Measurements from ENCODE around the gene NPC1. TPM values are rescaled to one million over a fixed set of nuclear protein-coding genes. Genes with fewer than 3 reads are reported as not detected.
"Not testable (repeated sequence)": the region's sequence is repeated elsewhere in the genome, so short reads cannot be mapped to it uniquely, and the experiment has no call there.

NPC1 gene
- total RNA-seq, 1 donor from 2014 or later, result 13.3 TPM

DNA sequence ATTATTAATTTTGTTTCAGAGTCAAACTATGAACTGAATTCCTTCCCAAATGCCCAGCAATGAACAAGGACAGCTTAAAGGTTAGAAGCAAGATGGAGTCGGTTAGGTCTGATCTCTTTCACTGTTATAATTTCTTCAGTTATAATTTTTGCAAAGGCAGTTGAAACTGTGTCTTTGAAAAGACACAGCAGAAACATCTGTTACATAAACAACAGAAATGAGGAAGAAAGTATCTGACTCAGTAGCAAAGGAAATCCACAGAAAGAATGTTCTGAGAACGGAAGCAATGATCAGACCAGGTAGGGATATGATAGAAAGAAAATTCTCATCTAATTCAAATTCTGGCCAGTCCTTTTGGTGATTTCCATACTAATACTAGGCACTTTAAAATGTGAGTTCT lies 88.2 kb downstream of the NPC1 start:
- DNase-seq (ENCODE audit: low spot score) (no peak), ATAC-seq (no peak)

DNA sequence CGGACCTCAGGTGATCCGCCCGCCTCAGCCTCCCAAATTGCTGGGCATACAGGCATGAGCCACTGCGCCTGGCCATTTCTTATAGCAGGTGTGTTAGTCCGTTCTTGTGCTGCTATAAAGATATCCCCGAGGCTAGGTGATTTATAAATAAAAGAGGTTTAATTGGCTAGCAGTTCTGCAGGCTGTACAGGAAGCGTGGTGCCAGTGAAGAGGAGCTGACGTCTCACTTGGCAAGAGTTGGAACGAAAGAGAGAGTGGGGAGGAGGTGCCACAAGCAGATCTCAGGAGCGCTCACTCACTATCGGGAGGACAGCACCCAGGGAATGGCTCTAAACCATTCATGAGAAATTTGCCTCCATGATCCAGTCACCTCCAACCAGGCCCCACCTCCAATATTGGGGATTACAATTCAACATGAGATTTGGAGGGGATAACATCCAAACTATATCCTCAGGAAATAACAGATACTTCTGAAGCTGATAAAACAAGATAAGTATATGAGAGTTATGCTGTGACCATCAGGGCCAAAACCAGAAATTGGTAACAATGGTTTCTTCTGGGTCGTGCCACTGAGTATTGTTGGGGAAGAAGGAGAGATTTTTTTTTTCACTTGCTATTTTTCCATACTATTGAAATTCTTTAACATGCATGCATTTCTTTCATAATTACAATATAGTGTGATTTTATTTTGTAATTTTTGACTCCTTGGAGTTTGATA lies 90.4 kb downstream of the NPC1 start:
- ATAC-seq, result no peak
- DNase-seq (ENCODE audit: low spot score), result no peak

DNA sequence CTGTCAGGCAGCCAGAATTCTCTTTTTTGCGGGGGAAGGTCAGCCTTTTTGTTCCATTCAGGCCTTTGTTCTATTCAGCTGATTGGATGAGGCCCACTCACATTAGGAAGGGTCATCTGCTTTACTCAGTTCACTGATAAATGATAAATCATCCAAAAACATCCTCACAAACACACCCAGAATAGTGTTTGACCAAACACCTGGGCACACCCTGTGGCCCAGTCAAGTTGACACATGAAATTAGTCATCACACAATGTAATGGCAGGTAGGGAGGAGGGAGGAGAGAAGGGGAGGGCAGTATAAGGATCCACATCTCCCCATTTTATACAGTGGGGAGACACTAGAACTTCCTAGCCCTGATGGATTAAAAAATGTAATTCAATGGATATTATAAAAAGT lies 91.3 kb downstream of the NPC1 start:
- DNase-seq (ENCODE audit: low spot score), result no peak
- ATAC-seq, result no peak

DNA sequence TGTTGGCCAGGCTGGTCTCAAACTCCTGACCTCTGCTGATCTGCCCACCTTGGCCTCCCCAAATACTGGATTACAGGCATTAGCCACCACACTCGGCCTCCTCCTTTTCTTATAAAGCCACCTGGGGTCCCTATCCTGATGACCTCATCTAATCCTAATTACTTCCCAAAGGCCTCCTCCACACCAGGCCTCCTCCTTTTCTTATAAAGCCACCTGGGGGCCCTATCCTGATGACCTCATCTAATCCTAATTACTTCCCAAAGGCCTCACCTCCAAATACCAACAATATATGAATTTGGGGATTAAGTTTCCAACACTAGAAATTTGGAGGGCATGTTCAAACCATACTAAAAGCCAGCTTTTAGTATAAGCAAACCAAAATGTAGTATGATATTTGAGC lies 92.7 kb downstream of the NPC1 start:
- no peak for ATAC-seq
- DNase-seq (ENCODE audit: low spot score), result no peak

DNA sequence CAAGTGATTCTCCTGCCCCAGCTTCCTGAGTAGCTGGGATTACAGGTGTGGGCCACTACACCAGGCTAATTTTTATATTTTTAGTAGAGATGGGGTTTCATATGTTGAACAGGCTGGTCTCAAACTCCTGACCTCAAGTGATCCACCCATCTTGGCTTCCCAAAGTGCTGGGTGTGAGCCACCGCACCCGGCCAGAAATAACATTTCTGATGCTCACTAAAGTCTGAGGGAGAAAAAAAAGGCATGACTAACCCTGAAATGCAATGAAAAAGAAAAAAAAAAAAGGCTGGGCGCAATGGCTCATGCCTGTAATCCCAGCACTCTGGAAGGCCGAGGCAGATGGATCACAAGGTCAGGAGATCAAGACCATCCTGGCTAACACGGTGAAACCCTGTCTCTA lies 96.7 kb downstream of the NPC1 start:
- ATAC-seq; DNase-seq (ENCODE audit: low spot score): not testable (repeated sequence)

DNA sequence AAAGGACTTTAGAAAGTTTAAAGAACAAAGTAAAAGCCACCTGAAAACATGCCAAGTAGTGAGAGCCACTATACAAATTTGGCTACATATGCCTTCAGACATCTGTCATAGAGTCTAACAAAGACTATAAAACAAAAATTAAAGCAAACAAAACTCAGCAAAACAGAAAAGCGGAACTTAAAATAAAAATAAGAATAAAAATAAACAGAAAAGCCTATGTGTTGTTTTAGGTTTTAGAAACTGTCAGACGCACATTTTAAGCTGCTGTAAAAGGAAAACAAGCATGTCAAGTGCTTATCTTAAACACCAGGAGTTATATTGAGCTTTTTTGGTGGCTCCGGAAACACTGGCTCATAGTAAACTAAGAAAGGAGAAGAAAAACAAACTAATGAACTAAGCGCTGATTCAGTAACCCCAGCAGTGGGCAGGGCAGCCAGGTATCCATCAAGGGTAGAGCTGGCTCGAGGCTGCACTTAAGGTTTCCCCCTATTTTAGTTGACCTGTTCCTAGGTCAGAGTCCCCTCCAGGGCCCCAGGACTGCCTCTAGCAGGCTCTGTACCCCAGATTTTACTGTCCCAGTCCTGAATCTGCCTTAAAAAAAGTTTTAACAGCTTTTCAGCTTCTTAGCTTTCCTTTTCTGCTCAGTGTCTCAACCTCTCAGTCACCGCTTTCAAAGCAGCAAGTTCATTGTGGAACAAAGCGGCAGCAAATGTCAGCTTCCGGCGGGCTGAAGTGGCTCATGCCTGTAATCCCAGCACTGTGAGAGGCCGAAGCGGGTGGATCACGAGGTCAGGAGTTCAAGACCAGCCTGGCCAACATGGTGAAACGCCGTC lies 98.4 kb downstream of the NPC1 start:
- DNase-seq (ENCODE audit: low spot score) (no peak), ATAC-seq (peak; percentile 76)

DNA sequence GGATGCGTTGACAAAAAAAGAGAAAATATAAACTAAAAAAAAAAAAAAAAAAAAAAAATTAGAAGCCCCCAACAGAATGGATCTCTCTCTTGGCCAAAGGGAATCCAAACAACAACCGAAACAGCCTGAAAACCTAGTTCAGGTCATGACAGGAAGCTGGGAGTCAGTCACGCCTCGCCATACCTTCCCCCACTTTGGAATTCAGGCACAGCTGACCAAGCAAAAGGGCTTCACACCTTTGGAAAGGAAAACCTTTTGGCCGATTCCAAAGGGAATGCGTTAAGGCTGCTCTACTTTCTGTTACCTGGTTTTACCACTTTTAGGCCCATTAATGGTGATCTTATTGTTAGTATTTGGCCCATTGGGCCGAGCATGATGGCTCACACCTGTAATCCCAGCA lies 100.9 kb downstream of the NPC1 start:
- DNase-seq (ENCODE audit: low spot score) (no peak), ATAC-seq (no peak)

DNA sequence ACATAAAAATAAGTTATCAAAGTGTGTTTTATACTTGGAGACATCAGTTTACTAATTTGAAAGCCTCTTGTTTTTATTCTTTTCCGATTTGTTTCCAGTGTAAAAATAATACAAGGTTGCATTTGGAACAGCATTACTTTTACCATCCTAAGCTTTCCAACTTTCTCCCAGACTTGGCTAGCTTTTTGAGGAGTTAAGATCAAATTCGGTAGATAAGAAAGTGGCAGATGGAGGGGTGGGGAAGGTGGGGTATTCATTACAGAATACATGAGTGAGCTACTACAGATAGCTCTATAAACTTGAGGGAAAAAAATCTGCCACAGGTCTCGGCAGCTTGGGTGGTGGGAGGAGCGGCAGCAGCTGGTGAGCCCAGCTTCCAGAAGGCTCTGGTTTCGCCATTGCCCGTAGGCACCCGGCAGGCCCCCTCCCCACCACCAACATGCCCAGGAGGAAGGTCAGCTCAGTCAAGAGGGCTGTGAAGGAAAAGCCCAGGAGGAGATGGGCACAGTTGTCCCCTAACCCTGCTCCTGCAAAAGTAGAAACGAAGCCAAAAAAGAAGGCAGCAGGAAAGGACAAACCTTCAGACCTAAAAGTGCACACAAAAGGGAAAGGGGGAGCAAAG lies 101.6 kb downstream of the NPC1 start:
- DNase-seq (ENCODE audit: low spot score) (no peak), ATAC-seq (no peak)

Other genes with a start within 250 kb of the NPC1 start
- gene RIOK3, start 133.2 kb downstream of the NPC1 start, total RNA-seq, result 41.0 TPM
- gene RMC1, start 83.0 kb downstream of the NPC1 start, total RNA-seq, result 18.0 TPM
- 0.33 TPM for gene ANKRD29, start 76.4 kb upstream of the NPC1 start, total RNA-seq
- 1.5 TPM for gene LAMA3, start 102.9 kb upstream of the NPC1 start, total RNA-seq